ENCODE measurements around the gene TUBB. TPM values are rescaled to one million over a fixed set of nuclear protein-coding genes. Genes with fewer than 3 reads are reported as not detected.

The TUBB gene
- total and polyA plus RNA-seq, 10 donors, result 109 to 344 (median 243) TPM

- Histone ChIP-seq H3K4me1 (peaks cover 36 to 93% (median 80%) of the 10 kb centered on the region in 6 donors), H3K36me3 (peaks cover 5 to 54% (median 33%) of the 10 kb centered on the region in 6 donors), H3K27me3 (replicated peaks in 1 of 7) (no peaks in the 10 kb centered on the region), H3K27ac (peak overlapping the region; percentile 89 to 98 (median 94)), H3K4me3 (peak overlapping the region; percentile 74 to 94 (median 87)), H3K9me3 (no peaks in the 10 kb centered on the region)
- intact Hi-C loops (cut with DNase I; ENCODE audit: low total_unique reads), result loop anchor here (5.0 to 10.0 kb wide), 2 partner anchors 81 to 344 kb away; no protein-coding TSS in a partner anchor
- WGBS, 5 donors, result 69 to 78% (median 76%) methylated on average over 8 of the region's 8 CpGs
- no peak for TF ChIP-seq POLR2AphosphoS5 (IDR thresholded peaks at IDR 0.05)
- TF ChIP-seq CTCF (IDR thresholded peaks at IDR 0.05 in 8 of 11, conservative IDR thresholded peaks at IDR 0.05 in 3 of 11), result no peak
- no peak for TF ChIP-seq POLR2A (IDR thresholded peaks at IDR 0.05)
- no peak for DNase-seq
These were observed 21.1 kb downstream of the TUBB start for GRCh38 chr6:30741063-30741779.

GRCh38 chr6:30741789-30742315, 21.7 kb downstream of the TUBB start:
- no peak for TF ChIP-seq POLR2AphosphoS5 (IDR thresholded peaks at IDR 0.05)
- peak in 1 of 11 experiments; percentile 6 for TF ChIP-seq CTCF (IDR thresholded peaks at IDR 0.05 in 8 of 11, conservative IDR thresholded peaks at IDR 0.05 in 3 of 11)
- TF ChIP-seq POLR2A (IDR thresholded peaks at IDR 0.05), result no peak
- intact Hi-C loops (cut with DNase I; ENCODE audit: low total_unique reads), result loop anchor here (5.0 to 10.0 kb wide), 2 partner anchors 80 to 343 kb away; no protein-coding TSS in a partner anchor
- DNase-seq, result peak; percentile 80
- H3K27me3 ChIP-seq (replicated peaks in 1 of 7), result no peaks in the 10 kb centered on the region
- 8 to 21% (median 11%) methylated on average over 8 to 13 of the region's 13 CpGs for WGBS, 5 donors
- H3K4me1 ChIP-seq, result peaks cover 32 to 91% (median 74%) of the 10 kb centered on the region in 6 donors
- no peaks in the 10 kb centered on the region for H3K9me3 ChIP-seq
- peak overlapping the region; percentile 89 to 98 (median 94) for H3K27ac ChIP-seq
- peaks cover 5 to 48% (median 33%) of the 10 kb centered on the region in 6 donors for H3K36me3 ChIP-seq
- H3K4me3 ChIP-seq, result peak overlapping the region; percentile 74 to 94 (median 87)

- no peaks in the 10 kb centered on the region for H3K9me3 ChIP-seq
- WGBS, 5 donors, result 0 to 2% (median 0%) methylated on average over 24 to 66 of the region's 66 CpGs
- H3K4me3 ChIP-seq, result peak within 1 kb of the TSS; percentile 74 to 94 (median 87)
- intact Hi-C loops (cut with DNase I; ENCODE audit: low total_unique reads), result loop anchor here (5.0 to 10.0 kb wide), 2 partner anchors 80 to 342 kb away; no protein-coding TSS in a partner anchor
- H3K27me3 ChIP-seq (replicated peaks in 1 of 7), result no peaks in the 10 kb centered on the region
- TF ChIP-seq CTCF (IDR thresholded peaks at IDR 0.05 in 8 of 11, conservative IDR thresholded peaks at IDR 0.05 in 3 of 11) (peak in 3 of 11 experiments; percentile 23 to 49 (median 26)), POLR2A (IDR thresholded peaks at IDR 0.05) (peak in 1 of 3 donors; percentile 28), POLR2AphosphoS5 (IDR thresholded peaks at IDR 0.05) (peak; percentile 88 to 96 (median 90))
- H3K27ac ChIP-seq, result peak within 1 kb of the TSS; percentile 89 to 98 (median 94)
- peaks cover 5 to 41% (median 32%) of the 10 kb centered on the region in 6 donors for H3K36me3 ChIP-seq
- peaks cover 26 to 91% (median 68%) of the 10 kb centered on the region in 6 donors for H3K4me1 ChIP-seq
- peak; percentile 99 for DNase-seq
These were observed 22.4 kb downstream of the TUBB start, which contains the start of gene FLOT1 for GRCh38 chr6:30742316-30743098. TSS of gene FLOT1 (minus strand) at chr6:30742687. CDS start at chr6:30742189, 498 bp downstream.
